HG03108 (cell line): ENCODE data around the gene DPP10.

Experiments used
- ATAC-seq: cut with Tn5 transposase; IDR thresholded peaks from one replicate; pipeline ENCODE4 v1.9.1; 2021; ENCODE audit warnings: moderate library complexity; ENCODE audit not compliant: unreplicated experiment

The DPP10 gene

GRCh38 chr2:115201386-115201785, 758.9 kb downstream of the DPP10 start:
- ATAC-seq, result no peak

GRCh38 chr2:115208493-115209164, 766.2 kb downstream of the DPP10 start:
- no peak for ATAC-seq

- no peak for ATAC-seq
Observed at GRCh38 chr2:115214050-115214449, 771.6 kb downstream of the DPP10 start.

- ATAC-seq, result no peak
Observed at GRCh38 chr2:115219296-115219695, 776.9 kb downstream of the DPP10 start.

GRCh38 chr2:115234186-115234585, 791.7 kb downstream of the DPP10 start:
- ATAC-seq, result no peak

GRCh38 chr2:115234737-115235136, 792.3 kb downstream of the DPP10 start:
- no peak for ATAC-seq

GRCh38 chr2:115248066-115248465, 805.6 kb downstream of the DPP10 start:
- ATAC-seq, result no peak

GRCh38 chr2:115277366-115277765, 834.9 kb downstream of the DPP10 start:
- ATAC-seq, result no peak

- no peak for ATAC-seq
Observed at GRCh38 chr2:115285416-115285815, 843.0 kb downstream of the DPP10 start.

- ATAC-seq, result no peak
Observed at GRCh38 chr2:115290478-115290877, 848.0 kb downstream of the DPP10 start.

GRCh38 chr2:115292742-115293141, 850.3 kb downstream of the DPP10 start:
- ATAC-seq, result no peak

- no peak for ATAC-seq
Observed at GRCh38 chr2:115294999-115295398, 852.6 kb downstream of the DPP10 start.

GRCh38 chr2:115297056-115297455, 854.6 kb downstream of the DPP10 start:
- no peak for ATAC-seq

GRCh38 chr2:115299199-115299598, 856.8 kb downstream of the DPP10 start:
- ATAC-seq, result no peak

- no peak for ATAC-seq
Observed at GRCh38 chr2:115305712-115306111, 863.3 kb downstream of the DPP10 start.

GRCh38 chr2:115314119-115314518, 871.7 kb downstream of the DPP10 start:
- ATAC-seq, result no peak

- ATAC-seq, result no peak
Observed at GRCh38 chr2:115327061-115327460, 884.6 kb downstream of the DPP10 start.

GRCh38 chr2:115359550-115359949, 917.1 kb downstream of the DPP10 start:
- no peak for ATAC-seq

GRCh38 chr2:115364093-115364492, 921.7 kb downstream of the DPP10 start:
- no peak for ATAC-seq

GRCh38 chr2:115369400-115369799, 927.0 kb downstream of the DPP10 start:
- no peak for ATAC-seq

GRCh38 chr2:115374981-115375380, 932.5 kb downstream of the DPP10 start:
- no peak for ATAC-seq

GRCh38 chr2:115384399-115384798, 942.0 kb downstream of the DPP10 start:
- no peak for ATAC-seq

- ATAC-seq, result no peak
Observed at GRCh38 chr2:115386465-115386864, 944.0 kb downstream of the DPP10 start.
